Measurements from ENCODE around the gene CSNK2A2. TPM values are rescaled to one million over a fixed set of nuclear protein-coding genes. Genes with fewer than 3 reads are reported as not detected.

CSNK2A2 gene
- polyA plus RNA-seq, 3 donors from 2014 or later = 3.8 to 13.4 (median 11.2) TPM

GRCh38 chr16:58124601-58124915 lies 73.3 kb downstream of the CSNK2A2 start:
- peak overlapping the region in 4 of 6 donors; percentile 1 to 62 (median 41) for H3K27ac Mint-ChIP-seq
- peaks cover 65 to 84% of the 10 kb centered on the region in 2 donors for H3K4me1 Mint-ChIP-seq
- DNase-seq = no peak
- no peaks in the 10 kb centered on the region for H3K9me3 Mint-ChIP-seq
- H3K27me3 Mint-ChIP-seq (ENCODE audit: low read depth in 3 of 3) = peaks cover 0 to 6% (median 4%) of the 10 kb centered on the region in 3 donors
- no peak overlapping the region for H3K4me3 Mint-ChIP-seq
- H3K36me3 Mint-ChIP-seq = no peaks in the 10 kb centered on the region

GRCh38 chr16:58123896-58124600 lies 73.9 kb downstream of the CSNK2A2 start:
- Mint-ChIP-seq H3K4me3 (peak overlapping the region in 2 of 5 donors; percentile 7 to 47), H3K4me1 (peaks cover 59 to 79% of the 10 kb centered on the region in 2 donors), H3K36me3 (no peaks in the 10 kb centered on the region), H3K9me3 (no peaks in the 10 kb centered on the region), H3K27me3 (ENCODE audit: low read depth in 3 of 3) (peaks cover 0 to 2% (median 0%) of the 10 kb centered on the region in 3 donors), H3K27ac (peak overlapping the region; percentile 1 to 62 (median 22))
- DNase-seq = no peak

- no peak for DNase-seq
- H3K4me3 Mint-ChIP-seq = no peak overlapping the region
- H3K27ac Mint-ChIP-seq = no peak overlapping the region
- peaks cover 0 to under 1% (median 0%) of the 10 kb centered on the region in 3 donors for H3K36me3 Mint-ChIP-seq
- H3K9me3 Mint-ChIP-seq = no peaks in the 10 kb centered on the region
- peaks cover 0 to 2% (median 0%) of the 10 kb centered on the region in 3 donors for H3K27me3 Mint-ChIP-seq (ENCODE audit: low read depth in 3 of 3)
- peaks cover 39 to 59% of the 10 kb centered on the region in 2 donors for H3K4me1 Mint-ChIP-seq
Observed at GRCh38 chr16:58121132-58121531, 76.8 kb downstream of the CSNK2A2 start.

- Mint-ChIP-seq H3K4me3 (no peak overlapping the region), H3K9me3 (no peaks in the 10 kb centered on the region), H3K4me1 (peaks cover 31 to 51% of the 10 kb centered on the region in 2 donors), H3K36me3 (peaks cover 7 to 8% (median 7%) of the 10 kb centered on the region in 3 donors), H3K27me3 (ENCODE audit: low read depth in 3 of 3) (peaks cover 0 to 3% (median 0%) of the 10 kb centered on the region in 3 donors), H3K27ac (peak overlapping the region in 1 of 6 donors; percentile 20)
- no peak for DNase-seq
Observed at GRCh38 chr16:58120234-58120633, 77.7 kb downstream of the CSNK2A2 start.

- no peaks in the 10 kb centered on the region for H3K9me3 Mint-ChIP-seq
- H3K27ac Mint-ChIP-seq = no peak overlapping the region
Observed at GRCh38 chr16:58119509-58119845, 78.4 kb downstream of the CSNK2A2 start.

GRCh38 chr16:58118801-58119508 lies 79.0 kb downstream of the CSNK2A2 start:
- Mint-ChIP-seq H3K4me1 (peaks cover 22 to 41% of the 10 kb centered on the region in 2 donors), H3K27ac (peak overlapping the region in 1 of 6 donors; percentile 20), H3K36me3 (peaks cover 14 to 16% (median 14%) of the 10 kb centered on the region in 3 donors), H3K9me3 (no peaks in the 10 kb centered on the region), H3K4me3 (no peak overlapping the region), H3K27me3 (ENCODE audit: low read depth in 3 of 3) (peaks cover 0 to 3% (median 0%) of the 10 kb centered on the region in 3 donors)
- no peak for DNase-seq

More at GRCh38 chr16:58119509-58119845, 78.4 kb downstream of the CSNK2A2 start:
- H3K27me3 Mint-ChIP-seq (ENCODE audit: low read depth in 3 of 3) = peaks cover 0 to 3% (median 0%) of the 10 kb centered on the region in 3 donors
- no peak for DNase-seq
- H3K4me3 Mint-ChIP-seq = no peak overlapping the region
- H3K4me1 Mint-ChIP-seq = peaks cover 28 to 46% of the 10 kb centered on the region in 2 donors
- peaks cover 14% of the 10 kb centered on the region in 3 donors for H3K36me3 Mint-ChIP-seq

GRCh38 chr16:58116529-58116928 lies 81.4 kb downstream of the CSNK2A2 start:
- Mint-ChIP-seq H3K36me3 (peaks cover 27 to 32% (median 28%) of the 10 kb centered on the region in 3 donors), H3K27ac (no peak overlapping the region), H3K9me3 (no peaks in the 10 kb centered on the region), H3K27me3 (ENCODE audit: low read depth in 3 of 3) (peaks cover 0 to 3% (median 0%) of the 10 kb centered on the region in 3 donors), H3K4me3 (no peak overlapping the region), H3K4me1 (peaks cover 13 to 25% of the 10 kb centered on the region in 2 donors)
- no peak for DNase-seq

GRCh38 chr16:58116081-58116480 lies 81.8 kb downstream of the CSNK2A2 start:
- Mint-ChIP-seq H3K27me3 (ENCODE audit: low read depth in 3 of 3) (peaks cover 0 to 3% (median 0%) of the 10 kb centered on the region in 3 donors), H3K4me1 (peaks cover 12 to 20% of the 10 kb centered on the region in 2 donors), H3K27ac (no peak overlapping the region), H3K36me3 (peaks cover 27 to 32% (median 28%) of the 10 kb centered on the region in 3 donors), H3K4me3 (no peak overlapping the region), H3K9me3 (no peaks in the 10 kb centered on the region)
- no peak for DNase-seq

- Mint-ChIP-seq H3K4me1 (peaks cover 8 to 11% of the 10 kb centered on the region in 2 donors), H3K9me3 (no peaks in the 10 kb centered on the region), H3K27me3 (ENCODE audit: low read depth in 3 of 3) (peaks cover 0 to 1% (median 0%) of the 10 kb centered on the region in 3 donors), H3K36me3 (peaks cover 28 to 32% (median 30%) of the 10 kb centered on the region in 3 donors), H3K27ac (no peak overlapping the region), H3K4me3 (no peak overlapping the region)
- no peak for DNase-seq
Observed at GRCh38 chr16:58114827-58115825, 82.8 kb downstream of the CSNK2A2 start.

GRCh38 chr16:58111302-58111627 lies 86.6 kb downstream of the CSNK2A2 start:
- H3K27ac Mint-ChIP-seq = no peak overlapping the region
- no peaks in the 10 kb centered on the region for H3K4me1 Mint-ChIP-seq
- peaks cover 0 to 1% (median 0%) of the 10 kb centered on the region in 3 donors for H3K27me3 Mint-ChIP-seq (ENCODE audit: low read depth in 3 of 3)
- H3K4me3 Mint-ChIP-seq = no peak overlapping the region
- peaks cover 28 to 32% (median 30%) of the 10 kb centered on the region in 3 donors for H3K36me3 Mint-ChIP-seq
- DNase-seq = no peak
- H3K9me3 Mint-ChIP-seq = no peaks in the 10 kb centered on the region

GRCh38 chr16:58110571-58111301 lies 87.2 kb downstream of the CSNK2A2 start:
- no peak for DNase-seq
- no peak overlapping the region for H3K4me3 Mint-ChIP-seq
- peak overlapping the region in 1 of 6 donors; percentile 44 for H3K27ac Mint-ChIP-seq
- H3K27me3 Mint-ChIP-seq (ENCODE audit: low read depth in 3 of 3) = no peaks in the 10 kb centered on the region
- H3K4me1 Mint-ChIP-seq = no peaks in the 10 kb centered on the region
- peaks cover 25 to 30% (median 25%) of the 10 kb centered on the region in 3 donors for H3K36me3 Mint-ChIP-seq
- H3K9me3 Mint-ChIP-seq = no peaks in the 10 kb centered on the region

GRCh38 chr16:58109881-58110280 lies 88.0 kb downstream of the CSNK2A2 start:
- H3K4me1 Mint-ChIP-seq = no peaks in the 10 kb centered on the region
- H3K36me3 Mint-ChIP-seq = peaks cover 18 to 21% (median 18%) of the 10 kb centered on the region in 3 donors
- H3K27me3 Mint-ChIP-seq (ENCODE audit: low read depth in 3 of 3) = no peaks in the 10 kb centered on the region
- H3K9me3 Mint-ChIP-seq = no peaks in the 10 kb centered on the region
- DNase-seq = no peak
- no peak overlapping the region for H3K4me3 Mint-ChIP-seq
- H3K27ac Mint-ChIP-seq = no peak overlapping the region

- Mint-ChIP-seq H3K36me3 (peaks cover 14 to 18% (median 16%) of the 10 kb centered on the region in 3 donors), H3K4me1 (no peaks in the 10 kb centered on the region), H3K4me3 (no peak overlapping the region), H3K9me3 (no peaks in the 10 kb centered on the region), H3K27me3 (ENCODE audit: low read depth in 3 of 3) (no peaks in the 10 kb centered on the region), H3K27ac (no peak overlapping the region)
- no peak for DNase-seq
Observed at GRCh38 chr16:58109330-58109729, 88.6 kb downstream of the CSNK2A2 start.
